Cardiac muscle cell (in vitro differentiated cells and primary cell): ENCODE data around the gene TMSB10. TPM values are rescaled to one million over a fixed set of nuclear protein-coding genes. Genes with fewer than 3 reads are reported as not detected.

ENCODE experiments used
- DNase-seq, 2 donors: peaks; one replicate each; pipeline versions ENCODE4 v3.0.0 to v3.0.0-alpha.2; 2010 to 2017; ENCODE audit warnings: low read depth in 1 of 2, low spot score in 1 of 2
- H3K27ac ChIP-seq: fragments of 200-600 bp; sonication (generic); 2 replicates; pipeline ENCODE4 v1.5.1; 2016
- H3K27me3 ChIP-seq: fragments of 200-600 bp; sonication (generic); 2 replicates; pipeline ENCODE4 v1.6.0; 2016; ENCODE audit warnings: control low read depth
- H3K36me3 ChIP-seq: fragments of 200-600 bp; sonication (generic); 2 replicates; pipeline ENCODE4 v1.5.1; 2016; ENCODE audit warnings: control low read depth
- H3K4me1 ChIP-seq: fragments of 200-600 bp; sonication (generic); 2 replicates; pipeline ENCODE4 v1.8.1; 2017; ENCODE audit warnings: low read depth, mild to moderate bottlenecking, mixed run types
- H3K4me3 ChIP-seq: fragments of 200-600 bp; sonication (generic); 2 replicates; pipeline ENCODE4 v1.5.1; 2016; ENCODE audit warnings: mild to moderate bottlenecking
- H3K9me3 ChIP-seq: fragments of 200-600 bp; sonication (generic); 2 replicates; pipeline ENCODE4 v1.5.1; 2017; ENCODE audit warnings: low read depth, mild to moderate bottlenecking, control low read depth
- polyA plus RNA-seq: library from polyadenylated mRNA; unstranded; fragments of >200 nt; fragmentation: Nextera tagmentation; extraction: Ambion mirVana; gene quantifications from 2 replicates; pipeline ENCODE4 v1.2.1, GENCODE V29; 2016
- total RNA-seq: library from RNA; depleted of rRNA; stranded (reverse); fragments of >200 nt; gene quantifications from 2 replicates; pipeline ENCODE4 v1.2.3, GENCODE V29; 2016
- TF ChIP-seq, protein P1 (sequence below): IDR thresholded peaks from 2 replicates; pipeline ENCODE4 v1.5.1; 2012; ENCODE audit warnings: low read depth, mild to moderate bottlenecking, low read length

TMSB10 gene
- total and polyA plus RNA-seq, 2 experiments from 2014 or later = 1,175 to 1,740 TPM

DNA sequence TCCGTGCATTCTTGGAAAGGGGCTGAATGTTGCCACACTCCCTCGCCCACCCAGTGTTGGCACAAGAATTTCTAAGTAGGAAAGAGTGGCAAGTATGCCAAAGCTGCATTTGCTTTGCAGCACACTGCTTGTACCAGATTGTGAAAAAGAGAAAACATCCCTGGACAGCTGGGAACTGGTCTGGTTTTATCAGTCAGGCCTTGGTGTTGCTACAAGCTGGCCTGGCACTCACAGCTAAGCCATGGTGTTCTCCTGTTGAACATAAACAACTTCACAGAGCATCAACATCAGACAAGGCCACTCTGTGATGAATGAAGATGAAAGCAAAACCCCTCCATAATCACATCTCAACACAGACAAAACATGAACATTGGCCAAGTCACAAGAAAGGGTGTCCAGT, 20.3 kb upstream of the TMSB10 start:
- peaks cover 10% of the 10 kb centered on the region for H3K4me1 ChIP-seq
- TF ChIP-seq, protein P1, sequence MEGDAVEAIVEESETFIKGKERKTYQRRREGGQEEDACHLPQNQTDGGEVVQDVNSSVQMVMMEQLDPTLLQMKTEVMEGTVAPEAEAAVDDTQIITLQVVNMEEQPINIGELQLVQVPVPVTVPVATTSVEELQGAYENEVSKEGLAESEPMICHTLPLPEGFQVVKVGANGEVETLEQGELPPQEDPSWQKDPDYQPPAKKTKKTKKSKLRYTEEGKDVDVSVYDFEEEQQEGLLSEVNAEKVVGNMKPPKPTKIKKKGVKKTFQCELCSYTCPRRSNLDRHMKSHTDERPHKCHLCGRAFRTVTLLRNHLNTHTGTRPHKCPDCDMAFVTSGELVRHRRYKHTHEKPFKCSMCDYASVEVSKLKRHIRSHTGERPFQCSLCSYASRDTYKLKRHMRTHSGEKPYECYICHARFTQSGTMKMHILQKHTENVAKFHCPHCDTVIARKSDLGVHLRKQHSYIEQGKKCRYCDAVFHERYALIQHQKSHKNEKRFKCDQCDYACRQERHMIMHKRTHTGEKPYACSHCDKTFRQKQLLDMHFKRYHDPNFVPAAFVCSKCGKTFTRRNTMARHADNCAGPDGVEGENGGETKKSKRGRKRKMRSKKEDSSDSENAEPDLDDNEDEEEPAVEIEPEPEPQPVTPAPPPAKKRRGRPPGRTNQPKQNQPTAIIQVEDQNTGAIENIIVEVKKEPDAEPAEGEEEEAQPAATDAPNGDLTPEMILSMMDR = no peak
- peaks cover 48% of the 10 kb centered on the region for H3K27me3 ChIP-seq
- no peaks in the 10 kb centered on the region for H3K36me3 ChIP-seq
- no peak overlapping the region for H3K4me3 ChIP-seq
- DNase-seq = no peak
- H3K9me3 ChIP-seq = no peaks in the 10 kb centered on the region
- no peak overlapping the region for H3K27ac ChIP-seq

DNA sequence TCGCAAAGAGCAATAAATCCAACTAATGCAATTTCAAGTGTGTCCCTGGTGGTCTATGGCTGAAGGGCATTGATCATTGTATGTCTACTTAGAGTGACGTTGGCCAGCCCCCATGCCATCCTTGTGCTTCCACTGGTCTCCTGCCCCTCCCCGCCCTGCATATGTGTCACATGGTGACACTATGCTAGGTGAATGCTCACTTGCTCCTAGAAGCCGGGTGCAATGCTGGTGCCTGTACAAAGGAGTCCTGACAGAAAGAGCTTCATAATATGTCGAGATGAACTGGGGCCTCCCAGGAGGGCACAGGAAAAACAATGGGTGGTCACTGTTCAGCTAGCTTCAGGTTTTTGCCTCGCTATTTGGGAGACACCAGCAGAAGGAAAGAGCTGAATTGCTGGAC, 18.7 kb upstream of the TMSB10 start:
- DNase-seq = no peak
- Histone ChIP-seq H3K4me3 (no peak overlapping the region), H3K9me3 (no peaks in the 10 kb centered on the region), H3K27me3 (peaks cover 31% of the 10 kb centered on the region), H3K27ac (no peak overlapping the region), H3K36me3 (no peaks in the 10 kb centered on the region), H3K4me1 (no peaks in the 10 kb centered on the region)
- TF ChIP-seq, protein P1 = no peak

DNA sequence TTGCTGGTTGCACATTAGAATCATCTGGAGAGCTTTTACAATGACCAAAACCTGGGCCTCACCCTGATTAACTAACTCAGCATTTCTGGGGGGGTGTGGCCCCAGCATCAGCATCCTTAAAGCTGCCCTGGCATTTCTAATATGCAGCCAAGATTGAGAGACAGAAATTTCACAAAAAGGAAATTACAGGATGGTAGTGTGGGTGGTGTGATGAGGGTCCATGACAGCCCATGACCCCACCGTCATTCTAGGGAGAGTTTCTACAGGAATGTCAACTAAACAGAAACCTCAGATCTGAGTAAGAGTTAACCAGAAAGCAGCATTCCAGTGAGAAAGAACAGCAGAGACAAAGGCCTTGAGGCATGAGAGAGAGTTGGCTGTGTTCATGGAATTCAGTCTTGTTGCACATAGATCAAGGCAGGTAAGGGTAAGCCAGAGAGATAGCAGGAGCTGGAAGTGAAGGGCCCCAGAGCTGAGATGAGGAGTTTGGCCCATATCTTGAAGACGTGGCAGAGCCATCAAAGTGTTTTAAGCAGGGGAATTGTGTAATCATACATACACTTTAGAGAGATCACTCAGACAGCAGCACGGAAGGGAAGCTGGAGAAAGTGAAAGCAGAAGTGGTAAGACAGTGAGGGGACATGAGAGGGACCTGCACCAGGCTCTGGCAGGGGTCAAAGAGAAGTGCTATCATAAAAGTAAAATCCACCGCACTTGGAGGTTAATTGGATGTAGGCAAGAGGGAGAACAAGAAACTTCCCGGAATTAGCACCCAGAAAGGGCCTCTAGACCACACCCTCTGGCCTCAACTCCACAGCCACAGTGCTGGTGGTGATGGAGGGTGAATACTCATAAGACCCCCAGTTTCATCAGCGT, 16.8 kb upstream of the TMSB10 start:
- Histone ChIP-seq H3K27me3 (peaks cover 14% of the 10 kb centered on the region), H3K4me3 (no peak overlapping the region), H3K36me3 (no peaks in the 10 kb centered on the region), H3K27ac (no peak overlapping the region), H3K4me1 (no peaks in the 10 kb centered on the region), H3K9me3 (no peaks in the 10 kb centered on the region)
- peak in 1 of 2 donors; percentile 76 for DNase-seq
- TF ChIP-seq, protein P1 = no peak

DNA sequence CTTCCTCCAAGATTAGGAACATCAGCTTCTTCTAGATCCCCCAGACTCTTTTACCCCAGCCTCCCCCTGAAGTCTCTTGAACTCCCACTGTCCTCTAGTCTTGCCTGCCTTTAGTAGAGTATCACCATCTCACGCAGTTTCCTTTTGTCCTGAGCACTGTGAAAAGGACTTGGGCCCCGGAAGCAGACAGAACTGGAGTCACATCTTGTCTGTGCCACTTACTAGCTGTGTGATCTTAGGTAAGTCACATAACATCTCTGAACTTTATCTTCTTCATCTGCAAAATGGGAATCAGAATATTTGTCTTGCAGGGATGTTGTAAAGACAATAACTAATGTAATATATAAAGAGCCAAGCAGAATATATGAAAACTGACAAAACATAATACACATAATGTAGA, 16.1 kb upstream of the TMSB10 start:
- Histone ChIP-seq H3K27ac (no peak overlapping the region), H3K9me3 (no peaks in the 10 kb centered on the region)
- TF ChIP-seq, protein P1 = no peak

DNA sequence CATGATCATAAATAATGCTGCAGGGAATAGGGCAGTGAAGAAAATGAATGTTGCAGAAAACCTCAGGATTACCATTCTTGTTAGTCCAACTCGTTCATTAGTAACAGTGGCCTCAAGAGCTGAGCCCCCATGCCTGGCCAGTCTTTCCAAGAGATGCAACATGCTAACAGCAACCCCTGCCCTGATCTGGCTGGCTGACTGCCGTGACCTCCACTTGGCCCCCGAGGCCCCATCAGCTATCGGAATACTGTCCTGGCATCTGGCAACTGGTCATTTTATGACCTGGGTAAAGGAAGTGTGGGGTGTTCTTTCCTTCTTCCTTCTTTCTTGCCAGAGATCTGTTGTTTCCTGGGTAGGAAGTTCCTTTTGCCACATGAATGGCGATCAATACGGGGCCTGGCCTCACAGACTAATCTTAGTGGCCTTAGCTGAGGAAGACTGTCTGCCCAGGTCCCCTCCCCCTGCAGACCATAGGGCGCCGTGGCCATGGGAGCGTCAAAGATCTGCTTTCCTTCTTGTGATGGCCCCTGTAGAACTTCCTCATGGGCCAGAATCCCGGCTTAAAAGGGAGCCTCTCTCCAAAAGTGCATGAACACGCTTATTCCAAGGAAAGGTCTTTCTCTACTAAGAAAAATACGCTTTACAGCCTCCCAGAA, 14.0 kb upstream of the TMSB10 start:
- Histone ChIP-seq H3K4me3 (no peak overlapping the region), H3K36me3 (no peaks in the 10 kb centered on the region), H3K9me3 (no peaks in the 10 kb centered on the region), H3K27me3 (no peaks in the 10 kb centered on the region), H3K27ac (no peak overlapping the region), H3K4me1 (no peaks in the 10 kb centered on the region)
- DNase-seq = no peak
- TF ChIP-seq, protein P1 = no peak

More for the DNA sequence above, 16.1 kb upstream of the TMSB10 start:
- Histone ChIP-seq H3K27me3 (peaks cover 8% of the 10 kb centered on the region), H3K36me3 (no peaks in the 10 kb centered on the region), H3K4me3 (no peak overlapping the region), H3K4me1 (no peaks in the 10 kb centered on the region)
- no peak for DNase-seq
